Type B pancreatic cell (in vitro differentiated cells): ENCODE data around the gene NPAS3. TPM values are rescaled to one million over a fixed set of nuclear protein-coding genes. Genes with fewer than 3 reads are reported as not detected.

ENCODE experiments used
- DNase-seq: peaks from one replicate; pipeline ENCODE4 v3.0.0; 2021; ENCODE audit warnings: mixed read lengths; ENCODE audit not compliant: unreplicated experiment; ENCODE audit errors: extremely low spot score
- H3K27ac Mint-ChIP-seq: 2 replicates; pipeline ENCODE4 v1.8.0; 2021; ENCODE audit warnings: mild to moderate bottlenecking, mixed read lengths
- H3K27me3 Mint-ChIP-seq: 2 replicates; pipeline ENCODE4 v1.8.0; 2021; ENCODE audit warnings: mixed read lengths
- H3K36me3 Mint-ChIP-seq: 2 replicates; pipeline ENCODE4 v1.8.0; 2021; ENCODE audit warnings: mixed read lengths
- H3K4me1 Mint-ChIP-seq: one replicate; pipeline ENCODE4 v1.8.0; 2021; ENCODE audit warnings: mixed read lengths; ENCODE audit not compliant: unreplicated experiment
- H3K4me3 Mint-ChIP-seq: 2 replicates; pipeline ENCODE4 v1.8.0; 2021; ENCODE audit warnings: mild to moderate bottlenecking, mixed read lengths
- H3K9me3 Mint-ChIP-seq: 2 replicates; pipeline ENCODE4 v1.8.0; 2021; ENCODE audit warnings: mixed read lengths
- total RNA-seq: library from RNA; stranded (reverse); gene quantifications from 2 replicates; pipeline ENCODE4 v1.2.1, GENCODE V29; 2021; ENCODE audit warnings: low replicate concordance
- TF ChIP-seq, protein P1 (sequence below): fragments of 200-600 bp; sonication (generic); conservative IDR thresholded peaks from 2 replicates; pipeline ENCODE4 v1.5.0; 2021; ENCODE audit warnings: antibody characterized with exemption, mild to moderate bottlenecking

NPAS3 gene
- total RNA-seq, 1 donor from 2014 or later = 8.7 TPM

DNA sequence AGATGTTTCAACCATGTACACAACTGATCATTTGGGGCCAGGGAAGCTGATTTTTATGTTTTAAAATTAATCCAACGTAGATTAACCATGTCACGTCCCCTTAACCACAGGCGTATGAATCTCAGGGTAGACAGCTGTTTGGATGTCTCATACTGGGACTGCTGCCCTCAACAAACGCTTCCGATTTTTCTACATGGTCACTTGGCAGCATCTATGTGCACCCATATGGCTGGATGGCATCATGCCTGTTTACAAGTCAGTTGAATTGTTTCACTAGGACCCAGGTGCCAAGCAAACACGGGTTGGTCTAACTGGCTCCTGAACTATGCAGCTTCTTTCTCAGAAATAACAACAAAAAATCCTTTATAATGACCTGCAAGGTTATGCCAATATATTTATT, 393.8 kb downstream of the NPAS3 start:
- no peak for DNase-seq
- H3K4me3 Mint-ChIP-seq = no peak overlapping the region
- peaks cover 9% of the 10 kb centered on the region for H3K36me3 Mint-ChIP-seq

DNA sequence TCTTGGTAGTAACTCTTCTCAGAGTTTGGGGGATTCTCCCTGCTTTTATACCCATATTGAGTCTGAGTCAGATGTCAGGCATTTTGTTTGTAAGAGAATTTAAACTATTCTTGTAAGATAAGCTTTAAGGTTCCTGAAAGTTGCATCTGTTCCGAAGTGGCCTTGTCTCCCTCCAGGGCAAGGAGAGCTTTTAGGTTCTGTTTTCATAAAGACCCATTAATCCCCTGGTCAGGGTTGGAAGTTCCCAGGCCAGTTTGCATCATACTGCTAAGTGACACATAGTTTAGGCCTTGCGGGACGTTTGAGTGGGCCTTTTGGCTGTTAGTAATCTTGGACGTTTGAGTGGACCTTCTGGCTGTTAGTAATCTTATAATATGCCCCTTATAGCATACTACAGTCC, 396.7 kb downstream of the NPAS3 start:
- Mint-ChIP-seq H3K9me3 (peaks cover 5% of the 10 kb centered on the region), H3K27me3 (no peaks in the 10 kb centered on the region), H3K4me3 (no peak overlapping the region), H3K4me1 (no peaks in the 10 kb centered on the region), H3K36me3 (peaks cover 6% of the 10 kb centered on the region), H3K27ac (no peak overlapping the region)
- no peak for DNase-seq
- TF ChIP-seq, protein P1, sequence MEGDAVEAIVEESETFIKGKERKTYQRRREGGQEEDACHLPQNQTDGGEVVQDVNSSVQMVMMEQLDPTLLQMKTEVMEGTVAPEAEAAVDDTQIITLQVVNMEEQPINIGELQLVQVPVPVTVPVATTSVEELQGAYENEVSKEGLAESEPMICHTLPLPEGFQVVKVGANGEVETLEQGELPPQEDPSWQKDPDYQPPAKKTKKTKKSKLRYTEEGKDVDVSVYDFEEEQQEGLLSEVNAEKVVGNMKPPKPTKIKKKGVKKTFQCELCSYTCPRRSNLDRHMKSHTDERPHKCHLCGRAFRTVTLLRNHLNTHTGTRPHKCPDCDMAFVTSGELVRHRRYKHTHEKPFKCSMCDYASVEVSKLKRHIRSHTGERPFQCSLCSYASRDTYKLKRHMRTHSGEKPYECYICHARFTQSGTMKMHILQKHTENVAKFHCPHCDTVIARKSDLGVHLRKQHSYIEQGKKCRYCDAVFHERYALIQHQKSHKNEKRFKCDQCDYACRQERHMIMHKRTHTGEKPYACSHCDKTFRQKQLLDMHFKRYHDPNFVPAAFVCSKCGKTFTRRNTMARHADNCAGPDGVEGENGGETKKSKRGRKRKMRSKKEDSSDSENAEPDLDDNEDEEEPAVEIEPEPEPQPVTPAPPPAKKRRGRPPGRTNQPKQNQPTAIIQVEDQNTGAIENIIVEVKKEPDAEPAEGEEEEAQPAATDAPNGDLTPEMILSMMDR = no peak

More for the DNA sequence above, 393.8 kb downstream of the NPAS3 start:
- TF ChIP-seq, protein P1 = no peak
- Mint-ChIP-seq H3K27me3 (no peaks in the 10 kb centered on the region), H3K4me1 (no peaks in the 10 kb centered on the region), H3K9me3 (peaks cover 5% of the 10 kb centered on the region), H3K27ac (no peak overlapping the region)

DNA sequence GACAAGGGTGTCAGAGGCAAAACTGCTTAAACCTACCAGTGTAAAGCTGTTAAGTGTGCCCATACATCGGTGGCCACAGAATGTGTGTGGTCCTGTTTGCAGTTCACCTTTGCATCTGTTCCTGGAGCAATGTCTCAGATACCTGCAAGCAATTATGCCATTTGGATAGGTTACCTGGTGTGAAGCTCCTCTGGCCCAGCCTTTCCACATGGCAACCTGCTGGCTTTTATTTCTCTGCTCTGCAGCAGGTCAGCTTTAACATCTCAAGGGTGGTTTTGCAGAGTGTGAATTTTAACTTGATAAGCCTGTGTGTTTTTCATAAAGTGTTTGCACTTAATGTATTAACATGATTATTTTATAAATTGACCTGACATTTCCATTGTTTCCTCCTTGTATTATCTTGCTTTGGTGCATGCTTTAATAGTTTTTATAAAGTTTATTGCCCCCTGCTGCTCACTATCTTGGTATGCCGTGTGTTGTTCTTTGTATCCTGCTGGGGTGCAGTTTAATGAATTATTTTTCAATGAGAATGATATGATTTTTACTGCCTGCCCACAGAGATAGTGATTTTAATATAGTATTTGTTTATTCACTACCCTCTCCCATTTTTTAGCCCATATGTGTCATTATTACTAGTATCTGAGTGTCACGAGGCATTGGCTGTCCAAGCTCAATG, 403.8 kb downstream of the NPAS3 start:
- H3K27me3 Mint-ChIP-seq = no peaks in the 10 kb centered on the region
- no peak overlapping the region for H3K27ac Mint-ChIP-seq
- DNase-seq = no peak
- no peaks in the 10 kb centered on the region for H3K9me3 Mint-ChIP-seq
- no peaks in the 10 kb centered on the region for H3K36me3 Mint-ChIP-seq
- TF ChIP-seq, protein P1 = no peak
- H3K4me1 Mint-ChIP-seq = peaks cover 8% of the 10 kb centered on the region
- no peak overlapping the region for H3K4me3 Mint-ChIP-seq

DNA sequence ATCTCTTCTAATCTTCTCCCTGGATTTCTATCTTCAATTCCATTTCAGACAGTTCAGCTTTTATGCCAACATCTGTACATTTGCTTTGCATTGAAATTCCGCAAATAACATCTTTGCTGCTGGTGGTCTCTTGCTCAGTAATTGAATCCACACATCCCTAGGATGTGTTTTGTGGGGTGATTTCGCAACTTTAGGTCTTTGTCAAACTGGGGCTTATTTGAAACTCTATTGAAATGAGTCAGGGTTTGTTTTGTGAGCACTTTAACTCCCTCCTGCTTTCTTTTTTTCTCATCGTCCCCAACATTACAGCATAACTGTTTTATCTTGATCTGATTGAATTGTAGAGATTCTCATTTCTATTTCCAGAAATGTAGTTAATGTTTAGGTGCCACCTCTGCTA, 404.3 kb downstream of the NPAS3 start:
- Mint-ChIP-seq H3K27me3 (no peaks in the 10 kb centered on the region), H3K4me1 (peaks cover 8% of the 10 kb centered on the region), H3K9me3 (no peaks in the 10 kb centered on the region), H3K4me3 (no peak overlapping the region), H3K36me3 (no peaks in the 10 kb centered on the region), H3K27ac (no peak overlapping the region)
- no peak for DNase-seq
- TF ChIP-seq, protein P1 = no peak

DNA sequence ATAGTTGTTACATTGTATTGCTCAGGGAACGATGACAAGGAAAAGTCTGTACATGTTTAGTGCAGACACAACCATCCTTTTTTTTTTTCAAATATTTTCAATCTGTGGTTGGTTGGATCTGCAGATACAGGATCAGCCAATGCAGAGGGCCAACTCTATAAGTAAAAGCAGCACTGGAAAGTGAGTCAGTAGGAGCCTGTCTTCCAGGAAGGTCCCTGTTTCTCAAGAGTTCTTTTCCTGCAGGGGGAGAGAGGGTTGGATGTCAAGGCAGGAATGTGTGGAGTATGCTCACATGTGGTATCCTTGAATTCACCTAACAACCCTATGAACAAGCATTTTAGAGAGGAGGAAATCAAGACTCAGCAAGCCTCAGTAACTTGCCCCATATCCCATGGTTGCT, 409.1 kb downstream of the NPAS3 start:
- DNase-seq = no peak
- TF ChIP-seq, protein P1 = no peak

More for the DNA sequence above, 409.1 kb downstream of the NPAS3 start:
- no peak overlapping the region for H3K4me3 Mint-ChIP-seq
- H3K4me1 Mint-ChIP-seq = peaks cover 21% of the 10 kb centered on the region
- no peaks in the 10 kb centered on the region for H3K9me3 Mint-ChIP-seq
- H3K36me3 Mint-ChIP-seq = no peaks in the 10 kb centered on the region
- no peak overlapping the region for H3K27ac Mint-ChIP-seq
- peaks cover 3% of the 10 kb centered on the region for H3K27me3 Mint-ChIP-seq
